Activated T-cell treated with anti-CD3 and anti-CD28 coated beads, Interleukin-2, amount 50 U/mL, for 72 hours (primary cell): Measurements from ENCODE around the gene AFP. TPM values are rescaled to one million over a fixed set of nuclear protein-coding genes. Genes with fewer than 3 reads are reported as not detected.

Source experiments
- ATAC-seq, 2 donors: fragments of 150-1000 bp; cut with Tn5 transposase; replicated peaks in 1 of 2; 2 replicates each; pipeline ENCODE4 v1.10.0; 2021; ENCODE audit warnings: moderate library complexity in 2 of 2, mild to moderate bottlenecking in 1 of 2
- DNase-seq, 2 donors: peaks; one replicate each; pipeline ENCODE4 v3.0.0; 2021 to 2022; ENCODE audit warnings: mixed read lengths in 1 of 2
- H3K27ac Mint-ChIP-seq: one replicate; pipeline ENCODE4 v1.8.0; 2022; ENCODE audit warnings: mild to moderate bottlenecking, moderate library complexity, mixed read lengths
- H3K27me3 Mint-ChIP-seq: one replicate; pipeline ENCODE4 v1.8.0; 2022; ENCODE audit warnings: low read depth, mixed read lengths
- H3K36me3 Mint-ChIP-seq, 2 donors: one replicate each; pipeline ENCODE4 v1.8.0; 2022; ENCODE audit warnings: mixed read lengths in 2 of 2, mild to moderate bottlenecking in 1 of 2; ENCODE audit not compliant: insufficient read depth in 2 of 2
- H3K4me1 Mint-ChIP-seq: one replicate; pipeline ENCODE4 v1.8.0; 2022; ENCODE audit warnings: low read depth, mixed read lengths
- H3K4me3 Mint-ChIP-seq, 2 donors: one replicate each; pipeline ENCODE4 v1.8.0; 2022; ENCODE audit warnings: mild to moderate bottlenecking in 2 of 2, mixed read lengths in 2 of 2, moderate library complexity in 2 of 2
- H3K9me3 Mint-ChIP-seq, 2 donors: one replicate each; pipeline ENCODE4 v1.8.0; 2022; ENCODE audit warnings: mixed read lengths in 2 of 2
- total RNA-seq, 2 donors: library from RNA; stranded (reverse); gene quantifications; one replicate each; pipeline ENCODE4 v1.2.3, GENCODE V29; 2022

The AFP gene
- total RNA-seq, 2 donors from 2014 or later: not detected

DNA sequence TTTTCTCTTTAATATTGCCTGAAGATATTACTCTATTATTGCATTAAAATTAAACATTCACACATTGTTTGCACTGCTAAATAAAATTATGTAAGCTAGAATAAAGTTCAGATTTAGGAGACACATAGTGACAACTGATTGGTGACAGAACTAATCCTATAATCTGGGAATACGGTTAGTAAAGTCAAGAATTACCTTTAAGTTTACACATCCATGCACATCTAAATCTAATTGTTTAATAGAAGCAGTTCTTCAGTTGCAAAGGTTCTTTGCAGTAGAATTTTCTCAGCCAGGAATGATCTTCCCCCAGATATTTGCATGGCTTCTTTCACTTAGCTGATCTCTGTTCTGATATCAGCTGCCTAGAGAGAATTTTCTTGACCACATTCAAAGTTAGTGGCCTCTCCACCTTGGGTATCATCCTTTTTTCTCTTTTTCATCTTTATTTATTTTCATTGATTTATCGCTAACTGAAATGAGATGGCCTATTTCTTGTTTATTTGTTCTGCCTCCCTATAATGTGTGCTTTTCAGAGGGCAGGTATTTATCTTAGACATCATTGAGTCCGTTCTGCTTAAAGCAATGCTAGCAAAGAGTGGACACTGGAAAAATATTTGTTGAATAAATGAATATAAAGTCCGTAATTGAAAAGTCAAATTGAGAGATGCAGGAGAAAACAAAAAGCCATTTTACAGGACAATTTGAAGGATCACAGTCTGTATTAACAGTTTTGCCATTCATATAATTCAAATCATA lies 12.6 kb downstream of the AFP start:
- peaks cover 6% of the 10 kb centered on the region for H3K27me3 Mint-ChIP-seq
- ATAC-seq (no peak), DNase-seq (no peak)
- no peak overlapping the region for H3K4me3 Mint-ChIP-seq
- H3K36me3 Mint-ChIP-seq: no peaks in the 10 kb centered on the region
- no peaks in the 10 kb centered on the region for H3K9me3 Mint-ChIP-seq
- no peak overlapping the region for H3K27ac Mint-ChIP-seq
- no peaks in the 10 kb centered on the region for H3K4me1 Mint-ChIP-seq

- no peaks in the 10 kb centered on the region for H3K9me3 Mint-ChIP-seq
Observed at GRCh38 chr4:73450398-73451004, 14.5 kb downstream of the AFP start.

DNA sequence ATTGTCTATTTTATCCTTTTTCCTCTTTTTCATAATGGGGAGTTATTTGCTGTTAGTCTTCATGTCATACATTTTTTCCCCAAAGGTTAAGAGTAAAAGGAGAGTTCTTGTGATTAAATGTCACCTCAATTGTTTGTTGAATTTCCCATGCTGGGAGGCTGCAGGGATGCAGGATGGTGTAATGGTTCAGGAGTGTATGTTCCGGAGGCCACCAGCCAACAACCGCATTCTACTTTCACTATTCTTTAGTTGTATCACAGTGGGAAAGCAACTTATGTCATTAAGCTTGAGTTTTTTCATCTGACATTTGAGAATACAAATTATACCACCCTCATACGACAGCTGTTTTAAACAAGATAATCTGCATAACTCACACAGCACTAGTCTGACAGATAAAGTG lies 15.4 kb downstream of the AFP start:
- H3K27ac Mint-ChIP-seq: no peak overlapping the region
- peaks cover 6% of the 10 kb centered on the region for H3K27me3 Mint-ChIP-seq
- H3K4me1 Mint-ChIP-seq: no peaks in the 10 kb centered on the region
- no peaks in the 10 kb centered on the region for H3K9me3 Mint-ChIP-seq
- ATAC-seq: no peak
- H3K4me3 Mint-ChIP-seq: no peak overlapping the region
- DNase-seq: no peak
- no peaks in the 10 kb centered on the region for H3K36me3 Mint-ChIP-seq

More at GRCh38 chr4:73450398-73451004, 14.5 kb downstream of the AFP start:
- ATAC-seq: no peak
- H3K4me1 Mint-ChIP-seq: no peaks in the 10 kb centered on the region
- H3K36me3 Mint-ChIP-seq: no peaks in the 10 kb centered on the region
- H3K4me3 Mint-ChIP-seq: no peak overlapping the region
- H3K27ac Mint-ChIP-seq: no peak overlapping the region
- DNase-seq: no peak
- peaks cover 6% of the 10 kb centered on the region for H3K27me3 Mint-ChIP-seq

DNA sequence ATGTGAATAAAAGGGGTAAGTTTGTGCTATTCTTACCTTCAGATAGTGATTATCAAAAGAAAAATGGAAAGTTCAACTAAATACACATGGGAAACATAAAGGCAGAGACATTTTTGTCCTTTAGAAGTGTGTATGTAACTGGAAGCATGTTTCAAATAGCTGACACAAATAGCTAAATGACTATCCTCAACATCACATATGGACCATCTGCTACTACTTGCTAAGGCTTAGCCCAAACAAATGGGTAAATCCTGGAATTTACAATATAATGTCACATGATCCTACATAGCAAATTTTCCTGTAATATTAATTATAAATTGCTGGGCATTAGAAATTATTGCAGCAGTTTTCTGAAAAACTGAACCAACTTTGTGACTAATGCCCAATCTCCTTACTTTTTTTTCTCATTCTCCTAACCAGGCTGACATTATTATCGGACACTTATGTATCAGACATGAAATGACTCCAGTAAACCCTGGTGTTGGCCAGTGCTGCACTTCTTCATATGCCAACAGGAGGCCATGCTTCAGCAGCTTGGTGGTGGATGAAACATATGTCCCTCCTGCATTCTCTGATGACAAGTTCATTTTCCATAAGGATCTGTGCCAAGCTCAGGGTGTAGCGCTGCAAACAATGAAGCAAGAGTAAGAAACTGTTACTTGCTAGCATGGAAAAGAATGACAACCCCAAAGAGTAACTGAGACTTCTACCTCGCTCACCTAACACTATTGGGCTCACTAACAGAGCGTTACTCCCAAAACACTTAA lies 16.1 kb downstream of the AFP start:
- DNase-seq: no peak
- no peaks in the 10 kb centered on the region for H3K9me3 Mint-ChIP-seq
- ATAC-seq: no peak
- no peak overlapping the region for H3K4me3 Mint-ChIP-seq
- no peak overlapping the region for H3K27ac Mint-ChIP-seq
- H3K4me1 Mint-ChIP-seq: no peaks in the 10 kb centered on the region
- H3K27me3 Mint-ChIP-seq: peaks cover 6% of the 10 kb centered on the region
- no peaks in the 10 kb centered on the region for H3K36me3 Mint-ChIP-seq

GRCh38 chr4:73452953-73453700 lies 17.1 kb downstream of the AFP start:
- ATAC-seq (no peak), DNase-seq (no peak)
- no peaks in the 10 kb centered on the region for H3K36me3 Mint-ChIP-seq
- H3K4me1 Mint-ChIP-seq: no peaks in the 10 kb centered on the region
- no peak overlapping the region for H3K4me3 Mint-ChIP-seq
- H3K9me3 Mint-ChIP-seq: no peaks in the 10 kb centered on the region
- H3K27ac Mint-ChIP-seq: no peak overlapping the region
- no peaks in the 10 kb centered on the region for H3K27me3 Mint-ChIP-seq

DNA sequence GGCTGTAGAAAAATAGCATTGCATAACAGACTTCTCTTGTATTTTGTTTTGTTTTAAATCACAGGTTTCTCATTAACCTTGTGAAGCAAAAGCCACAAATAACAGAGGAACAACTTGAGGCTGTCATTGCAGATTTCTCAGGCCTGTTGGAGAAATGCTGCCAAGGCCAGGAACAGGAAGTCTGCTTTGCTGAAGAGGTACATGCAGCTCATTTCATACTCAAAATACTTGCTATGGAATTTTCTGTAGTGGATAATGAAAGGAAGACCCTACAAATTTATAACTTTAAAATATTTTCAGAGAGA lies 17.6 kb downstream of the AFP start:
- no peaks in the 10 kb centered on the region for H3K27me3 Mint-ChIP-seq
- no peak for DNase-seq
- H3K36me3 Mint-ChIP-seq: no peaks in the 10 kb centered on the region
- H3K4me3 Mint-ChIP-seq: no peak overlapping the region
- no peaks in the 10 kb centered on the region for H3K9me3 Mint-ChIP-seq
- ATAC-seq: no peak
- H3K4me1 Mint-ChIP-seq: no peaks in the 10 kb centered on the region
- H3K27ac Mint-ChIP-seq: no peak overlapping the region

GRCh38 chr4:73454920-73455319 lies 18.9 kb downstream of the AFP start:
- ATAC-seq (no peak), DNase-seq (no peak)
- Mint-ChIP-seq H3K4me3 (no peak overlapping the region), H3K9me3 (no peaks in the 10 kb centered on the region), H3K4me1 (no peaks in the 10 kb centered on the region), H3K27ac (no peak overlapping the region), H3K36me3 (no peaks in the 10 kb centered on the region), H3K27me3 (no peaks in the 10 kb centered on the region)

DNA sequence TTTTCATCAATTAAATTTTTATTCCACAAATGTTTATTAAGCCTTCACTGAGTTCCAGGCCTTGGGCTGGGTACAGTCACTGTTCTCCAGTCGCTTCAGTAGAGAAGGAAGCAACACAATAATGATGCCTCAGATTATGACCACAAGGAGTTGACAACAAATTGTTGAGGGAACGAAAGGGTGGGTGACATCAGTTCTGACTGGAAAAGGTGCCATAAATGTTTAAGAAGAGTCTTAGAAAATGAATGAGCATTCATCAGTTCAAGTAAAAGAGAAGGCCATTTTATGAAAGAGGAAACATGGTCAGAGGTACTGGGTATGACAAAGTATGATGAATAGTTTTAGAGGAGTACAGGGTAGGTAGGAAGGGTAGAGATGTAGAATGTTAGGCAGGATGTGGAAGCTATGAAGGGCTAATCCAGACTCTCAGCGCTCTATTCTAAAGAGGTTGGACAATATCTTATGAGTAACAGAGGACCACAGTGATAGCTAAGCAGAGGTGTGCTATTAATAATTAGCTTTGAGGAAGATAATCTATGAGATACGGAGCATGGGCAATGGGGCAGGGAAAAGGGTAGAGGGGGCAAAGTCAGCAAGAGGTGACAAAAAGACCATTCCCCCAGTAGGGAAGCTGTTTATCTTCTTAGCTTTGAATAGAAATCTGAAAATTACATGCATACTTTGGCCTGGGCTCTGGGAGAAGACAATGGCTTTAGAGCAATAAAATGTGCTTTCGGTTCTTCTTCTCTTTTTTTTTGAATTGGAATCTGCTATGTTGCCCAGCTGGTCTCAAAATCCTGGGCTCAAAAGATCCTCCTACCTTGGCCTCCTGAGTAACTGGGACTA lies 20.4 kb downstream of the AFP start:
- no peak overlapping the region for H3K4me3 Mint-ChIP-seq
- H3K4me1 Mint-ChIP-seq: no peaks in the 10 kb centered on the region
- no peak for DNase-seq

DNA sequence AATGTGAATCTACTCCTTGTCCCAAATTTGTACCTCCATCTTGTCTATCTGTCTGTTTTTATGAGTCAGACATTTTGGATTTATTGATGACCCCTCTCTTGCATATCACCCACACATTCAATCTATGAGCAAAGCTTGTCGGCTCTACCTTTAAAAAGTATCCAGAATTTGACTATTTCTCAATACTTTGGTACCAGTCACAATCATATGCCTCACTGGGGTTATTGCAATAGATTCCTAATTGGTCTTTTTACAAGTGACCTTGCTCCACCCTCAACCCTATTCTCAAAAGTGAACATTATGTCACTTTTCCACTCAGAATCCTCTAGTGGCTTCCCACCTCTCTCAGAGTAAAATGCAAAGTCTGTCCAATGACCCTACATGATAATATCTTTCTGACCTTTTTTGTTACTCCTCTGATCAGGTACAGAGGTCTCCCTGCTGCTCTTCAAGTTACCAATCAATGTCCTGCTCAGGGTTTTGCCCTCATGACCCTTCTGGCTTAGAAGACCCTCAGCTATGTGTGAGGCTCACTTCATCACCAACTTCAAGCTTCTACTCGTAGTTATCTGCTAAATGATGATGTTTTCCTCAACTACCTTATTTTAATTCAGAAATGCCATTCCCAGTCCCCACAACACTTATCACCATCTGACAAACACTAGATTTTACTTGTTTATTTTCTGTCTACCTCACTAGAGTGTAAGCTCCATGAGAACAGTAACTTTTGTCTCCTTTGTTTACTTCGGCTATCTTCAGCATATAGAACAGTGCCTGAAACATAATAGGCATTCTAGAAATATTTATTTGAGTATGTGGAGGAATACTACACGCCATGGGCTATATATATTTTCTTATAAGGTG lies 22.4 kb downstream of the AFP start:
- ATAC-seq (no peak), DNase-seq (no peak)
- H3K36me3 Mint-ChIP-seq: no peaks in the 10 kb centered on the region
- no peaks in the 10 kb centered on the region for H3K4me1 Mint-ChIP-seq
- H3K4me3 Mint-ChIP-seq: no peak overlapping the region
- no peak overlapping the region for H3K27ac Mint-ChIP-seq
- no peaks in the 10 kb centered on the region for H3K9me3 Mint-ChIP-seq
- H3K27me3 Mint-ChIP-seq: no peaks in the 10 kb centered on the region

More for the DNA sequence above, 20.4 kb downstream of the AFP start:
- Mint-ChIP-seq H3K36me3 (no peaks in the 10 kb centered on the region), H3K9me3 (no peaks in the 10 kb centered on the region), H3K27me3 (no peaks in the 10 kb centered on the region), H3K27ac (no peak overlapping the region)
- ATAC-seq: no peak

GRCh38 chr4:73459048-73459421 lies 23.0 kb downstream of the AFP start:
- no peaks in the 10 kb centered on the region for H3K36me3 Mint-ChIP-seq
- H3K4me1 Mint-ChIP-seq: no peaks in the 10 kb centered on the region
- no peak for DNase-seq
- ATAC-seq: no peak
- H3K27ac Mint-ChIP-seq: no peak overlapping the region
- no peaks in the 10 kb centered on the region for H3K27me3 Mint-ChIP-seq
- H3K9me3 Mint-ChIP-seq: no peaks in the 10 kb centered on the region
- no peak overlapping the region for H3K4me3 Mint-ChIP-seq

GRCh38 chr4:73460913-73461522 lies 25.0 kb downstream of the AFP start:
- ATAC-seq: no peak
- Mint-ChIP-seq H3K27me3 (no peaks in the 10 kb centered on the region), H3K9me3 (no peaks in the 10 kb centered on the region), H3K4me3 (no peak overlapping the region), H3K36me3 (no peaks in the 10 kb centered on the region), H3K4me1 (no peaks in the 10 kb centered on the region), H3K27ac (no peak overlapping the region)
- no peak for DNase-seq
